ENCODE results near the gene KATNAL1.

The KATNAL1 gene

DNA sequence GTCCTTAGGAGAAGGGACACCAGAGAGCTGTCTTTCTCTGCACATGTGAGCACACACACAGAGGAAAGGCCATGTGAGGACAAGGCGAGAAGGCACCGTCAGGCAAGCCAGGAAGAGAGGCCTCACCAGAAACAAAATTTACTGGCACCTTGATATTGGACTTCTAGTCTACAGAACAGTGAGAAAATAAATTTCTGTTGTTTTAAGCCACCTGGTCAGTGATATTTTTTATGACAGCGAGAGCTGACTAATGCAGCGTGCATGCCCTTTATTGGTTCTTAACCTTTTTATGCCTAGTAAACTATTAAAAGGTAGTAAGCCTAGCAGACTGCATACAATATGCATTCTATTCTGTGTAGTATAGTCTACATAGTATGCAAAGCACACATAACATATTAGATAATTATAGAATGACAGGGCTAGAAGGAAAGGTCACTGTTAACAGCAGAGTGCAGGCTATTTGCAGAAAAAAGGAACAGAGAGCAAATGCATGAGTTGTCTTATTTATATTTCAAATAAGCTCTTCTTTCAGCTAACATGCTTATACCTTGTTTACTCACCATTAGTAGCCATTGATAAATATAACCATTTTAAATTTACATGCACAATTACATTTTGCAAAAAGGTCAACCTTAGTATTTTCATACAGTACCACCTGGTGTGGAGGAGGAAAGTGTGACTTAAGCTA, 25.2 kb upstream of the KATNAL1 start:
- no peak for DNase-seq (ENCODE audit: low read depth in 2 of 2)

DNA sequence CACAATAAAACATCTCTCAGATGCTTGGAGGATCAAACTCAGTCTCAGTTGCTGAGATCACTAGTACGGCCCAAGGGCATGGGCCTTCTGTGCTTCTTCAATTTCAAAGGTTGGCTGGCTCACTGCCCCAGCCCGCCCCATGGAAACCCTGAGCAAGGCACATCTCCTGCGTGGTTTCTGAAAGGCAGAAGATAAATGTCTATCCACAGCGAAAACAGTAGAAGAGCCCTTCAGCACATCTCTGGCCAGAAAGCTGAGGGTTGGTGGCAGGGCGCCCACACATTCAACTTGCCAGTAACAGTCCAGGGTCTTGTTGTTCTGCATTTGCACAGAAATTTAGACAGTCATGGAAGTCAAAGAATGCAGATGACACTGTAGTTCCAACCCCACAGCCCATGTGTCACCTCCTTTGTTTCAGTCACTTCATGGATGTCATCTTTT, 24.0 kb upstream of the KATNAL1 start:
- no peak for DNase-seq (ENCODE audit: low read depth in 2 of 2)

DNA sequence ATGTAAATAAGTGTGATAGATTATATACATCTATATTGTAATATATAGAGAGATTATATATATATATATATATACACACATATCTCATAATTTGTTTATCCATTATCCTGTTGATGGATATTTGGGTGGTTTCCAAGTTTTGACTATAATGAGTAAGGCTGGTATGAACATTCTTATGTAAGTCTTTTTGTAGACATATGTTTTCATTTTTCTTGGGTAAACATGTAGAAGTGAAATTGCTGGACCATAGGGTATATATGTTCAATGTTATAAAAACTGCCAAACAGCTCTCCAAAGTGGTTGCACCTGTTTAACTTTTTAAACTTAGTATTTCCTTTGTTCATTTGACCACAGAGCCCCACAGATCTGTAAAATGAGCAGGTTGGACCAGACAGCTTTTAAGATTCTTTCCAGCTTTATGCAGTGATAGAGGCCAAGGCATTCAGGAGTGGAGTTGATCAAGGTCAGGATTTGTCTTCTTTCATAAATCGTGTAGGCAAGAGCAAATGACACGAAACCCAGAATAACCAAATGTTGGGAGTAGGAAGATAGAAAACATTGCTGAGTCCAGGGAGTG, 21.7 kb upstream of the KATNAL1 start:
- no peak for DNase-seq (ENCODE audit: low read depth in 2 of 2)

DNA sequence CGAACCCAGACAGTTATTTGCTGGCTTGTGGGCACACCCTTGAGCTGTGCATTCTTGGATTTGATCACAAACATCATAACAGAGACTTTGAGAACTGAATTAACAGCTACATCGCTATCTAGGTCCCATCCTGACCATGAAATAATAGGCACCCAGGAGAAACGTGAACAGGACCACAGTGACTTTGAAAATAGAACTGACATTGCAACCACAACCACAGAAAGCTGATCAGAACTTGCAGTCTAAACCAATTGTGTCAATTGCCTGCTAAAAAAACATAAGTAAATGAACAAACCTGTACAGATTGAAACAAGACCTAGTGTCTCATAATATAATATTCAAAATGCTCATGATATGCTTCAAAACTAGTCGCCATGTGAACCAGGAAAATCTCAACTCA, 18.3 kb upstream of the KATNAL1 start:
- no peak for DNase-seq (ENCODE audit: low read depth in 2 of 2)

DNA sequence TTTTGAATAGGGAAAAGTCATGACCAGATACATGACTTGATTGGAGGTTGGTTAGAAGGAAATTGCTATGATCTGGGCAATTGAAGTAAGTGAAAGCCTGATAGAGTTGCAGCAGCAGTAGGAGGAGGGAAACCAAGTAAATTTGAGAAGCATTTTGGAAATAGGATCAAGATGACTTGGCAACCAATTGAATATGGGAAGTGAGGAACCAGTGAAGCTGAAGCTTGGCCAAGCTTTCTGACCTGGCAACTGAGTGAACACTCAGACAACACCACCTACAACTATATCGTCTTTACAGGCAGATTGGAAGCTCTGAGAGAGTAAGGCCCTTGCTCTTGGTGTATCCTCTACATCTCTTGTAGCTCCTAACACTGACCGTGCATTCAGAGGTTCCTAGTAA, 16.2 kb upstream of the KATNAL1 start:
- DNase-seq (ENCODE audit: low read depth in 2 of 2): no peak

DNA sequence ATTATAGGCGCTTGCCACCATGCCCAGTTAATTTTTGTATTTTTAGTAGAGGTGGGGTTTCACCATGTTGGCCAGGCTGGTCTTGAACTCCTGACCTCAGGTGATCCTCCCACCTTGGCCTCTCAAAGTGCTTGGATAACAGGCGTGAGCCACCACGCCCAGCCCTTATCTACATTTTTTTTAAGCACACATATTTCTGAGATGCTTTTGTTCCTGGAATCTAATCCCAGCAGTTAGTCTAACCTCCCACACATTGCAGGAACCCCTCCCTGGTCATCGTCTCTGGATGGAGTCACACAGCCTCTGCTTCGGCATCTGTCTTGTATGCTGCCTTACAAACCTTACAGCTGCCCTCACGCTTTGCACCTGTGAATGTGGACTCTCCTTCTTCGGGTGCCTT, 15.1 kb upstream of the KATNAL1 start:
- no peak for DNase-seq (ENCODE audit: low read depth in 2 of 2)

DNA sequence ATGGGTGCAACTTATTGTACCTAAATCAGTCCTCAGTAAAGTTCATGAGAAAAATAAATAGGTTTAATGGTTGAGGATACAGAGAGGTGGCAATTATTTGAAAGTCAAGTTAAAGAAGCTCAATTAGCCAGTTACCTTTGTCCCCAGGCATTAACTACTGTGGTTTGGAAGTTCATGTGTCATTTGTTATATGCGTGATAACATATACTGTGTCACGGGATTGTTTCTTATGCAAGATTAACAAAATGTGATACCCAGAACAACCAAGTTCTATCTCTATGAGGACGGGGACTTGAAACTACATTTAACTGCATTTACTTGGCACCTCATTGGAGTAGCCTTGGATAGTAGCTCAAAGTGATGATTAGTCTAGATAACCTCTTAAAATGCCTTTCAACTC, 13.9 kb upstream of the KATNAL1 start:
- no peak for DNase-seq (ENCODE audit: low read depth in 2 of 2)

DNA sequence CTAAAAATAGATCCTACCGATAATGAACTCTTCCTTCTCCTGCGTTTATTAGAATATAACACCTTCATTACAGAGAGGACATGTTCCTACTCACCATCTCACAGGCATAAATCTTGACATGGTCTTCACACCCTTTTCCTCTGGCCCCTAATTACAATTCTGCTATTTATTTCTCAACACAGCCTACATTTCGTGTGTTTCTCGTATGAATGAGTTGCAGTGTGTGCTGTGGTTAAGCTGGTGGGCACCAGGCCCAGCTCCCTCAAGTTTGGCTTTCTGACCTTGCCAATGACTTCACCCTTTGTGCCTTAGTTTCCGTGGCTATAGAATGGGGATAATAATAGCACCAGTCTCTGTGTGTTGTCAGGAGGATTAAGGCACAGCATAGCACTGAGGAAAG, 12.3 kb upstream of the KATNAL1 start:
- DNase-seq (ENCODE audit: low read depth in 2 of 2): no peak

DNA sequence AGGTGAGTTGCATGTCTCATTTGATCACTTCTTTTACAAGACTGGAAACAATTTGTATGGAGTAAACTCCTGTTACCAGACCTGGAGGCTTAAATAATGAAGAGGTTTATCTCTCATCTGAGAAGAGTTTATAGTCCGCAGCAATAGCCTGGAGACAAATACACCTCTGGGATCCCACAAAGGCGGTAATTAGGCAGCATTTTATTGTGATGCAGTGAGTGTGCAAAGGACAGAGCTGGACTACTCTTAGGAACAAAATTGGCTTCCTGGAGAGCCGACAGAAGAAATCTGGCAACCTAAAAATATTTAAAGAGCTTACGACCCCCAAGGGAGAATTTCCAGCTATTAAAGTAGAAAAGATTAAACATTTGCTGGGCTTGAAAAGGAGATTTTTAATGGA, 11.8 kb upstream of the KATNAL1 start:
- no peak for DNase-seq (ENCODE audit: low read depth in 2 of 2)

DNA sequence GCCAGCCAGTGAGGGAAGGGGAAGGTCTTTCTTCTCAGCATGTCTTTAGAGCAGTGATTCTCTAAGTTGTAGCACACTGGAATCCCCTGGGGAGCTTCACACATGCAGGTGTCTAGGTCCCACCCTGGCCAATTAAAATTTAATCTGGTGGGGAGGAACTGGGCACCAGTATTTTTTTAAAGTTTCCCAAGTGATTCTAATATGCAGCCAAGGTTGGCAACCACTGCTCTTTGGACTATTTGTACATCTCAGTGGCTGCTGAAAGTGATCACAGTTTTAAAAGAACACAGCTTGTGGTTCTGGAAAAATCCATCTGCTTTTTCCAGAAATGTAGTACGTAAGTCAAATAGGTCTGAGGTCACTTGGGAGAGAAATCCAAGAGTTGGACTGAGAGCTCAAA, 10.7 kb upstream of the KATNAL1 start:
- DNase-seq (ENCODE audit: low read depth in 2 of 2): no peak

DNA sequence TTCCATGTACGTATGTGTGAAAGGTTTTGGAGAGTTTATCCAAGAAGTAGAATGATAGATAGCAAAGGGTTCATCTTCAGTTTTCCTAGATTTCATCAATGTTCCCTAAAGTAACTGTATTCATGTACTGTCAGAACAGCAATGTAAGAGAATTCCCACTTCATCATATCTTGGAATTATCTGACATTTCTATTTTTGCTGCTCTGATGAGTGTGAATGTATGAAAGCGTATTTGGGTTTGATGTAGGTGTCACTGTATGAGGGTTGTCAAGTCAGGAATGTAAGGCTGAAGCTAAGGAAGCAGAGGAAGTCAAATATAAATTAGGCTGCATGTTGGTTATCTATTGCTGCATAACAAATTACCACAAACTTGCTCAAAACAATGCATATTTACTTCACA, 7.2 kb upstream of the KATNAL1 start:
- DNase-seq (ENCODE audit: low read depth in 2 of 2): no peak

DNA sequence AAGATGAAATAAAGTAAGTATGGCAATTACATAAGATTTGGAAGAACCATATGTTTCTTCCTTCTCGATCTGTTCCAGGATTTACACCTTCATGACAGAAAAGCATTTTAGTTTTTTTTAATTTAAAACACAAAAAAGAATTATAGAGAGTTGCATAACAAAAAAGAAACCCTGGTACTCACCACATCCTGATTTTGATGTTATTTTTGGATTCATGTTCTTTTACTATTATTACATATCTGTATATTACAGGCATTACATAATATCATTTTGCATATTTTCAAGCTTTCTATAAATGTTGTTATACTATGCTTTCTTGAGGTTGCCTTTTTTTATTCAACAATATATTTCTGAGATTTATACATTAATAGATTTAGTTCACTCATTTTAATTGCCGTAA, 6.7 kb upstream of the KATNAL1 start:
- no peak for DNase-seq (ENCODE audit: low read depth in 2 of 2)

DNA sequence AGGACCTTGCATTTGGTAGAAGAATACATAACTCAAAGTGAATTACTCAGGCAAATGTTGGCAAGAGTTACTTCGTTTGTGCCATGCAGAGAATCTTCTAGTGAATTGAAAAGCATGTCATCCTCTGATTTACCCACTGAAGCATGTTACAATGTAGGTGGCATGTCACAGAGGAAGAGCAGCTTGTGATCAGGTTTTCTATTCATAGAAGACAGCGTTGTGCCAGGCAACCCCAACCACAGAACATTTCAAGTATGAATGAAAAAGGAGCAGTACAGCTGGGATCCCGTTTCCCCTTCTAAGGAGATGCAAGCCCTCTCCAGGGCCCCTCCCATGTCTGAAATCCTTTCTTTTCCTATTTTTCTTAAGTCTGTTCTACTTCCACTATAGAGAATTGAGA, 6.0 kb upstream of the KATNAL1 start:
- no peak for DNase-seq (ENCODE audit: low read depth in 2 of 2)

DNA sequence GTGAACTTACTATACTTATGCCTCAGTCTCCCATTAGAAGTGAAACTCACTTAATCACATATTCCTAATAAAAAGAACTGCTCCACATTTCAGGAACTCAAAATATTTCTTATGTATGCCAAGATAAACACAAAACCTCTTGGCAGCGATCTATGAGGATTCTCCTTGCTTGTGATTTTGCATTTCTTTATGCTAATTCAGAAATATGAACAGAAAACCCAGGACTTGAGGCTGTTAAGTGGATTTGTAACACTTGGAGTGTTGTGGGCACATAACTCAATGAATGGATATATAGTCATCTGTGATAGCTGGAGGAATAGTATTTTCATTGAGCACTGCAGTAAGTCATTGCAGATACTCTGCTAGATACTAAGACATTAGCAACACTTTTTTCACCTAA, 5.6 kb upstream of the KATNAL1 start:
- DNase-seq (ENCODE audit: low read depth in 2 of 2): no peak

DNA sequence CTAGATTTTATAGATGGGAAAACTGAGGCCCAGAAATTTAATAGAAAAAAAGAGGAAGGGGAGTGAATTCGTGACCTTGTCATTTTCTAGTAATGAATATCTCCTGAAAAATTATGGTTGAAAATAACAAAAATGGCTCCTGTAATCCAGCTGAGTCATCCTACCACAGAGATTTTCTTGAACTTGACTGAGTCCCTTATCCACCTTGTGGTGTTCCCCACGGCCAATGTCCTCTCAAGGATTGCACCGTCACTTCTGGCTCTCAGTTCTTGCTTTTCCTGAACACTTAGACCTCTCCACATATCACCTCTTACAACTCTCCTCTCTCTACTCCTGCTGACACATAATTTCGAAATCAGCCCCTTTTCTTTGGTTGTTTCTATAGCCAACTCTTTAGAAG, 1.2 kb upstream of the KATNAL1 start:
- no peak for DNase-seq (ENCODE audit: low read depth in 2 of 2)

DNA sequence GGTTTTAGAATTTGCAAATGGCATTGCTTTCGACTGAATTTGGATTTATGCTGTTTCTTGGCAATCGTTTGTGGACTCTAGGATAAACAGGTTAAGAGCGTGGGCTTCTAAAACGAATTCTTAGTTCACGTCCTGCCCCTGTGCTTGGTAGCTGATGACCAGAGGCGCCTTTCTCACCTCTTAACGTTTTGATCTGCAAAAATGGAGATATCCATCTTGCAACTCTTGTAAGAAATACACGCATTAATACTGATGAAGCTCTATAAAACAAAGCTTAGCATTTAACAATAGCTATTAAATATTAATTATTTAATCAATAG, 580 bp upstream of the KATNAL1 start:
- DNase-seq (ENCODE audit: low read depth in 2 of 2): no peak

DNA sequence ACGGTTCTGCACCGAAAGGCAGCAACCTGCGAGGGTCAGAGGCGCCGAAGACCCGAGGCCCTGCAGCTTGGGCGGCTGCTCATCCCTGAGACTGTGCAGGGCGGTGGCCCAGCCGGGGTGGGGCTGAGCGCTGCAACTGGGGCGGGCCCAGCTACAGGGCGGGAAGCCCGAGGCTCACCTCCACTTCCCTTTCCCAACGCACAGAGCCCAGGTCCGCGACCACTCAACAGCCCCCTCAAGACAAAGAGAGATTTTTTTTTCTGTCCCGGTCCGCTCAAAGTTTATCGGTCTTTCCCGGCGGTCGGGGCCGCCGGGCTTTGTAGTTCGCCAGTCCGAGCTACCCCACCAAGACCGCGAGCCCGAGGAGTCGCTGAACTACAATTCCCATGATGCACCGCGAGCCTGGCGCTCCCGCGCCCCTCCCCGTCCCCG, 573 bp downstream of the KATNAL1 start:
- DNase-seq (ENCODE audit: low read depth in 2 of 2): peak; percentile 75 to 78

DNA sequence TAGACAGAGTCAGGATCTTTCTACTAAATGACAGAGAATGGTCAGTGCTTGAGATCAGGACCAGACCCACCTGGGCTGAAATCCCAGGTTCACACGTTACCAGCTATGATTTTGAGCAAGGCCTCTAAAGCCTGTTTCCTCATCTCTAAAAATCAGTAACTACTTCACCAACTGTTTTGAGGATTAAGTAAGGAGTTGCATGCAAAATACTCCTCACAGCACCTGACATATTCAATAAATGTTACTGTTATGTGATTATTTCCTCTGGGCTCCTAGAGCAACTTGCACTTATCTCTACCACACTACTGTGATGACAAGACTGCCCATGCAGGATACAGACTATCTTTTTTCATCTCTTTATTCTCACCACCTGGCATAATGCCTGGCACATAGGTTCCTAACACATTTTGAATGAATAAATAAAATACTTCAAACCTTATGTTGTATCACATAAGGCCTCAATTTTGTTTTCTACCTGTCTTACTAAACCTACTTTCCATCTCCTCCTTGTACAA, 1.8 kb downstream of the KATNAL1 start:
- DNase-seq (ENCODE audit: low read depth in 2 of 2): no peak

DNA sequence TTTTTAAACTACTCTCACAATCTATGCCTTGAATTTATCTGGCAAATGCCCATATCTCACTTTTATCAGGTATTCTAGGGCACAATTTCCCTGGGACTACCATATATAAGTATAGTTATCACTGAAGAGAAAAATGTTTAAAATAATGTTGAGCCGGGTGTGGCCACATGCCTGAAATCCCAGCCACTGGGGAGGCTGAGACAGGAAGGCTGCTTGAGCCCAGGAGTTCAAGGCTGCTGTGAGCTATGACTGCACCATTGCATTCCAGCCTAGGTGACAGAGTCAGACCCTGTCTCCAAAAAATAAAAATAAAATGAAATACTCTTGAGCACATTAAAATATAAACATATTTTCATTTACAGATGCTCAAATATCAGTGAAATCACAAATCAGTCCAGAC, 4.1 kb downstream of the KATNAL1 start:
- no peak for DNase-seq (ENCODE audit: low read depth in 2 of 2)

DNA sequence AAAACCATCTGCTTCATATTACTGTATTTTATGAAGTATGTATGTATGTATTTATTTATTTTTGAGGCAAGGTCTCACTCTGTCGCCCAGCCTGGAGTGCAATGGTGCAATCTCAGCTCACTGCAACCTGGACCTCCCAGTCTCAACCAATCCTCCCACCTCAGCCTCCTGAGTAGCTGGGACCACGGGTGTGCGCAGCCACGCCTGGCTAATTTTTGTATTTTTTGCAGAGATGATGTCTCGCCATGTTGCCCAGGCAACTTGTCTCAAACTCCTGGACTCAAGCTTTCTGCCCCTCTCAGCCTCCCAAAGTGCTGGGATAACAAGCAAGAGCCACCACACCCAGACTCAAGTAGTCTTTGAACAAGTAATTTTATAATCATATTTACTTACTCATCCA, 5.5 kb downstream of the KATNAL1 start:
- DNase-seq (ENCODE audit: low read depth in 2 of 2): no peak

DNA sequence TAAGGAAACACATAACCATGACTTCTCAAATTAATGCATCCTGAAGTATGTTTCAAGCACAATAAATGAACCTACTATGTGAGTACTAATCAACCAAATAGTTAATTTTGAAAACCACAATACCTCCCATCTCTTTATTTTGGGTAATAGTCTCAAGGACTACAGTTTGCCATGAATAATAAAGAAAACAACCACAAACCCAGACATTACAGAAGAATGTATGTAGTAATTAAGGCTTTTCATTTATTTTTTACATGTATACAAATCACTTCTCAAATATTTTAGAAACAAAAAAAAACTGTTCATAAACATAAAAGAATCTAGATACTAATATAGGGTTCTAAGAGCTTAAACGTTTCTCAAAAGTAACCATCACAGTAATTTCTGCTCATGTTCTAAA, 6.8 kb downstream of the KATNAL1 start:
- no peak for DNase-seq (ENCODE audit: low read depth in 2 of 2)

DNA sequence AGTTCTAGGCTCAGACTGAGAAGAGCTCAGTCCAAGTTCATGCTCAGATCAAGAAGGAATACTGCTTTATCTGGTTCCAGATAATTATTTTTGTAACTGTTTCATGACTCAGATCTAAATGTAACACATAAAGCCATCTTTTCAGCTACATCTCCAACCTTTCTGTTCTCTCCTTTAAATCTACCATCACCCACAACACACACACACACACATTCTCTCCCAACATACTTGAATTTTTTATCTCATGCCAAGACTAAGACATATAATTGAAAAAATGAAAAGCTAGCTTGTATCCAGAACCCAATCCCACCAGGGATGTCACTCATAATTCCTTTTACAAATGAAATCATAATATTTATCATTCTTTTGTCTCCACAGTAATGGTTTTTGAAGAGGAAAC, 7.6 kb downstream of the KATNAL1 start:
- no peak for DNase-seq (ENCODE audit: low read depth in 2 of 2)

DNA sequence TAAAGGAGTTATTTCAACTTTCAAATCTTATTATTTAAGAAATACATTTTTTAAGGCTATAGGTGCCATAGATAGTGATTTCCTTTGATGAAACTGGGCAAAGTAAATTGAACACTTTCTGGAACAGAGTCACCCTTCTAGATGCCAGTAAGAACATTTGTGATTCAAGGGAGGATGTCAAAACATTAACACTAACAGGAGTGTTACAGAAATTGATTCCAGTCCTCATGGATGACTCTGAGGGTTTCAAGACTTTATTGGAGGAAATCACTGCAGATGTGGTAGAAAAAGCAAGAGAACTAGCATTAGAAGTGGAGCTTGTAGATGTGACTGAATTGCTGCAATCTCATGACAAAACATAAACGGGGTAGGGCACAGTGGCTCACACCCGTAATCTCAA, 12.2 kb downstream of the KATNAL1 start:
- no peak for DNase-seq (ENCODE audit: low read depth in 2 of 2)

DNA sequence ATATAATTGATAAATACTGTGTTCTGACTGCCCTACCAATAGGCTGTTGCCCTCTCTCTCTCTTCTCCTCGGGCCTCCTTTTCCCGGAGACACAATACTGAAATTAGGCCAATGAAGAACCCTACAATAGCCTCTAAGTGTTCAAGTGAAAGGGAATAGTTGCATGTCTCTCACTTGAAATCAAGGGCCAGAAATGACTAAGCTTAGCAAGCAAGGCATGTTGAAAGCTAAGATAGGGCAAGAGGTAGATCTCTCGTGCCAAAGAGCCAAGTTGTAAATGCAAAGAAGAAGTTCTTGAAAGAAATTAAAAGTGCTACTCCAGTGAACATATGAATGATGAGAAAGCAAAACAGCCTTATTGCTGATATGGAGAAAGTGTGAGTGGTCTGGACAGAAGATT, 13.3 kb downstream of the KATNAL1 start:
- DNase-seq (ENCODE audit: low read depth in 2 of 2): no peak
